Mesenchymal stem cell (in vitro differentiated cells and primary cell): ENCODE measurements around the gene TRIM69.
"Not testable (repeated sequence)": the region's sequence is repeated elsewhere in the genome, so short reads cannot be mapped to it uniquely, and the experiment has no call there.

Experiments
- DNase-seq: peaks from one replicate; pipeline ENCODE4 v3.0.0-alpha.2; 2013
- H2AFZ ChIP-seq: one replicate; pipeline ENCODE4 v1.6.1; 2013; ENCODE audit warnings: low read depth, mild to moderate bottlenecking, control low read depth, inconsistent platforms, low read length, moderate library complexity
- H2AK5ac ChIP-seq: 2 replicates; pipeline ENCODE4 v1.6.1; 2013; ENCODE audit warnings: low read length, moderate library complexity, mild to moderate bottlenecking, inconsistent platforms; ENCODE audit not compliant: severe bottlenecking
- H2BK120ac ChIP-seq: one replicate; pipeline ENCODE4 v1.6.1; 2013; ENCODE audit warnings: low read depth, mild to moderate bottlenecking, inconsistent platforms, low read length, moderate library complexity
- H2BK12ac ChIP-seq, 2 experiments: one replicate each; pipeline ENCODE4 v1.6.1; 2013; ENCODE audit warnings: inconsistent platforms in 2 of 2, low read length in 2 of 2, mild to moderate bottlenecking in 2 of 2, moderate library complexity in 2 of 2, control low read depth in 1 of 2
- H2BK15ac ChIP-seq: one replicate; pipeline ENCODE4 v1.6.1; 2013; ENCODE audit warnings: mild to moderate bottlenecking, low read depth, inconsistent platforms; ENCODE audit not compliant: poor library complexity, severe bottlenecking
- H2BK5ac ChIP-seq: 2 replicates; pipeline ENCODE4 v1.6.1; 2013; ENCODE audit warnings: low read depth, mild to moderate bottlenecking, low read length, control low read depth, inconsistent platforms; ENCODE audit not compliant: poor library complexity, severe bottlenecking
- H3K14ac ChIP-seq, 2 experiments: one replicate each; pipeline ENCODE4 v1.6.1; 2013; ENCODE audit warnings: inconsistent platforms in 2 of 2, low read length in 2 of 2, control low read depth in 1 of 2, mild to moderate bottlenecking in 1 of 2, moderate library complexity in 1 of 2
- H3K18ac ChIP-seq, 2 experiments: one replicate each; pipeline ENCODE4 v1.6.1; 2013; ENCODE audit warnings: inconsistent platforms in 2 of 2, low read length in 2 of 2, control low read depth in 1 of 2, low read depth in 1 of 2, mild to moderate bottlenecking in 1 of 2
- H3K23ac ChIP-seq, 2 experiments: one replicate each; pipeline ENCODE4 v1.6.1; 2013; ENCODE audit warnings: inconsistent platforms in 2 of 2, low read length in 2 of 2, mild to moderate bottlenecking in 2 of 2, moderate library complexity in 2 of 2, control low read depth in 1 of 2
- H3K27ac ChIP-seq: 2 replicates; pipeline ENCODE4 v1.5.1; 2013; ENCODE audit warnings: mild to moderate bottlenecking, moderate library complexity, low read length, control low read depth, inconsistent platforms; ENCODE audit not compliant: poor library complexity, severe bottlenecking
- H3K27me3 ChIP-seq, 2 experiments: 2 replicates each; pipeline versions ENCODE4 v1.6.1 to v1.7.0; 2013; ENCODE audit warnings: low read length in 2 of 2, mild to moderate bottlenecking in 2 of 2, moderate library complexity in 2 of 2, control low read depth in 1 of 2, inconsistent platforms in 1 of 2; ENCODE audit not compliant: control insufficient read depth in 1 of 2, insufficient read depth in 1 of 2
- H3K36me3 ChIP-seq, 2 experiments: 2 replicates each; pipeline versions ENCODE4 v1.6.1 to v1.7.0; 2013; ENCODE audit warnings: low read length in 2 of 2, control low read depth in 1 of 2, inconsistent platforms in 1 of 2, low read depth in 1 of 2, mild to moderate bottlenecking in 1 of 2; ENCODE audit not compliant: insufficient read depth in 2 of 2, control insufficient read depth in 1 of 2
- H3K4ac ChIP-seq, 2 experiments: one replicate each; pipeline ENCODE4 v1.6.1; 2013; ENCODE audit warnings: inconsistent platforms in 2 of 2, low read length in 2 of 2, mild to moderate bottlenecking in 2 of 2, moderate library complexity in 2 of 2, control low read depth in 1 of 2, low read depth in 1 of 2
- H3K4me1 ChIP-seq: 2 replicates; pipeline ENCODE4 v1.6.1; 2013; ENCODE audit warnings: low read depth, low read length, control low read depth; ENCODE audit not compliant: control insufficient read depth, insufficient read depth
- H3K4me2 ChIP-seq: 2 replicates; pipeline ENCODE4 v1.6.1; 2013; ENCODE audit warnings: low read length, mild to moderate bottlenecking, inconsistent platforms; ENCODE audit not compliant: poor library complexity, severe bottlenecking
- H3K4me3 ChIP-seq, 2 experiments: 2 replicates each; pipeline versions ENCODE4 v1.5.1 to v1.7.0; 2013; ENCODE audit warnings: low read length in 2 of 2, mild to moderate bottlenecking in 2 of 2, control low read depth in 1 of 2, low read depth in 1 of 2; ENCODE audit not compliant: insufficient read depth in 1 of 2
- H3K79me1 ChIP-seq: replicated peaks from 2 replicates; pipeline ENCODE4 v1.6.1; 2013; ENCODE audit warnings: mild to moderate bottlenecking, control low read depth, low read length, inconsistent platforms; ENCODE audit not compliant: poor library complexity, severe bottlenecking
- H3K9ac ChIP-seq: 2 replicates; pipeline ENCODE4 v1.7.0; 2013; ENCODE audit warnings: mild to moderate bottlenecking, low read length, moderate library complexity
- H3K9me3 ChIP-seq: 2 replicates; pipeline ENCODE4 v1.7.0; 2013; ENCODE audit warnings: mild to moderate bottlenecking, low read length; ENCODE audit not compliant: control insufficient read depth
- H4K8ac ChIP-seq: one replicate; pipeline ENCODE4 v1.6.1; 2013; ENCODE audit warnings: inconsistent platforms, mild to moderate bottlenecking, low read length, moderate library complexity
- H4K91ac ChIP-seq: one replicate; pipeline ENCODE4 v1.6.1; 2013; ENCODE audit warnings: mild to moderate bottlenecking, low read length, inconsistent platforms
- WGBS: methylation state at CpG from one replicate; pipeline ENCODE4 v1.1.7; 2013; ENCODE audit warnings: mixed read lengths; 5-methylcytosine and 5-hydroxymethylcytosine counted together

TRIM69 gene

GRCh38 chr15:44735482-44736180 lies 697 bp upstream of the TRIM69 start:
- DNase-seq, result peak; percentile 14

DNA sequence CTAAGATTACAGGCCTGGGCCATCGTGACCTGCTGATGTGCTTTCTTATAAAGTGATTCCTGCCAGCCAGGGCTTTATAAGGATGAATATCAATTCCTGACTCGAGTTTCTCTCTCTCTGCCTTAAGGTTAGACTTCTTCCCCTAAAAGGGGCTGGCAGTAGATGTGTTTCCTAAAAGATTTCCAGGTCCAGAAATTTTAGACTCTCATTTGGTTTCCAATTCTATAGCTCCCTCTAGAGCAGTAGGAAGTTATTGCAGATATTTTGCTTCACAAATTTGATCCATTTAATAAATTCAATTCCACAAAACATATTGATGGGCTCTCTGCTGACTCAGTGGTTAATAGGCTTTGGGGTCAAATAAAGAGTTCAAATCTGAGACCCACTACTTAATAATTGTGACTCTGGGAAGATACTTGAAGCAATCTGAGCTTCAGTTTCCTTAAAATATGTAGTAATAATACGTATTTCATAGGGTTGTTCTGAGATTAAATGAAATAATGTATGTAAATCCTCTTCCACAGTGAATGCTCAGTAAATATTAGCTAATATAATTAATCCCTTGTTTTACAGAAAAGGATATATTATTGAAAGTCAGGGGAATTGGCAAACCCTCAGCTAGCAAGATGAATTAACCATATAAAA lies 2.1 kb downstream of the TRIM69 start:
- no peak overlapping the region for H4K8ac ChIP-seq
- no peaks in the 10 kb centered on the region for H3K27me3 ChIP-seq
- H2BK12ac ChIP-seq, result no peak overlapping the region
- no peak overlapping the region for H2BK5ac ChIP-seq
- H2AFZ ChIP-seq, result peak overlapping the region; percentile 42
- no peak overlapping the region for H3K27ac ChIP-seq
- WGBS, result 100% methylated on average over 1 of the region's 3 CpGs
- peak; percentile 74 for DNase-seq
- H3K23ac ChIP-seq, result no peak overlapping the region
- no peak overlapping the region for H4K91ac ChIP-seq
- H3K4ac ChIP-seq, result no peak overlapping the region
- H3K4me2 ChIP-seq, result no peak overlapping the region
- no peak overlapping the region for H3K18ac ChIP-seq
- no peaks in the 10 kb centered on the region for H3K36me3 ChIP-seq
- H3K4me1 ChIP-seq, result no peaks in the 10 kb centered on the region
- no peak overlapping the region for H2BK120ac ChIP-seq
- H3K9ac ChIP-seq, result peak overlapping the region; percentile 6
- H2BK15ac ChIP-seq, result no peak overlapping the region
- H3K79me1 ChIP-seq, result no peaks in the 10 kb centered on the region
- no peak overlapping the region for H2AK5ac ChIP-seq
- no peak overlapping the region for H3K14ac ChIP-seq
- H3K9me3 ChIP-seq, result no peaks in the 10 kb centered on the region
- no peak overlapping the region for H3K4me3 ChIP-seq

More at GRCh38 chr15:44735482-44736180, 697 bp upstream of the TRIM69 start:
- Histone ChIP-seq H3K14ac (no peak overlapping the region), H4K8ac (no peak overlapping the region), H3K18ac (no peak overlapping the region), H2AK5ac (no peak overlapping the region), H3K4me2 (no peak overlapping the region), H3K4ac (no peak overlapping the region), H3K23ac (no peak overlapping the region), H2BK120ac (no peak overlapping the region), H3K9ac (peak overlapping the region; percentile 13), H3K27me3 (no peaks in the 10 kb centered on the region), H2BK5ac (no peak overlapping the region), H2BK15ac (no peak overlapping the region), H3K79me1 (peaks cover 6% of the 10 kb centered on the region), H2BK12ac (no peak overlapping the region), H3K36me3 (peaks cover 0 to 15% of the 10 kb centered on the region in 2 experiments), H3K4me3 (no peak overlapping the region), H3K9me3 (no peaks in the 10 kb centered on the region), H4K91ac (no peak overlapping the region), H2AFZ (no peak overlapping the region), H3K4me1 (peaks cover 1% of the 10 kb centered on the region), H3K27ac (no peak overlapping the region)
- WGBS, result 71% methylated on average over 8 of the region's 8 CpGs

- H4K91ac ChIP-seq, H3K4me2 ChIP-seq, H3K18ac ChIP-seq, H4K8ac ChIP-seq, H3K27me3 ChIP-seq, H3K36me3 ChIP-seq, H3K9me3 ChIP-seq, H3K14ac ChIP-seq, DNase-seq, H2BK5ac ChIP-seq, H2BK15ac ChIP-seq, H3K79me1 ChIP-seq, H3K4me1 ChIP-seq, H2BK12ac ChIP-seq, H3K27ac ChIP-seq, H3K4me3 ChIP-seq, H3K23ac ChIP-seq, H2AK5ac ChIP-seq, H3K9ac ChIP-seq, H2AFZ ChIP-seq, H3K4ac ChIP-seq, H2BK120ac ChIP-seq: not testable (repeated sequence)
- 82% methylated on average over 18 of the region's 24 CpGs for WGBS
These were observed 3.0 kb downstream of the TRIM69 start for GRCh38 chr15:44739222-44739847.

DNA sequence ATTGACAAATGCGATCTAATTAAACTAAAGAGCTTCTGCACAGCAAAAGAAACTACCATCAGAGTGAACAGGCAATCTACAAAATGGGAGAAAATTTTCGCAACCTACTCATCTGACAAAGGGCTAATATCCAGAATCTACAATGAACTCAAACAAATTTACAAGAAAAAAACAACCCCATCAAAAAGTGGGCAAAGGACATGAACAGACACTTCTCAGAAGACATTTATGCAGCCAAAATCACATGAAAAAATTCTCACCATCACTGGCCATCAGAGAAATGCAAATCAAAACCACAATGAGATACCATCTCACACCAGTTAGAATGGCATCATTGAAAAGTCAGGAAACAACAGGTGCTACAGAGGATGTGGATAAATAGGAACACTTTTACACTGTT lies 7.1 kb downstream of the TRIM69 start:
- H2AFZ ChIP-seq, H4K8ac ChIP-seq, H2BK120ac ChIP-seq, H2AK5ac ChIP-seq, H3K18ac ChIP-seq, H3K4ac ChIP-seq, H3K36me3 ChIP-seq, H3K4me2 ChIP-seq, H3K23ac ChIP-seq, H3K14ac ChIP-seq, H2BK5ac ChIP-seq, DNase-seq, H4K91ac ChIP-seq, H3K4me1 ChIP-seq, H3K27me3 ChIP-seq, H3K9ac ChIP-seq, H3K79me1 ChIP-seq, H3K27ac ChIP-seq, H3K4me3 ChIP-seq, H2BK12ac ChIP-seq, H2BK15ac ChIP-seq: not testable (repeated sequence)
- H3K9me3 ChIP-seq, result peaks cover 15% of the 10 kb centered on the region
- 100% methylated on average over 1 of the region's 2 CpGs for WGBS
